NCI-H146 (cell line): ENCODE results near the gene GTF3C1.

ENCODE experiments used
- DNase-seq: peaks from one replicate; lab custom pipeline; 2025; lab: John Stamatoyannopoulos, UW

GTF3C1 gene

GRCh38 chr16:27425961-27426360 is 123.8 kb downstream of the GTF3C1 start:
- no peak for DNase-seq

- DNase-seq = no peak
These were observed 124.8 kb downstream of the GTF3C1 start for GRCh38 chr16:27424772-27425498.

GRCh38 chr16:27421961-27422740 is 127.6 kb downstream of the GTF3C1 start:
- DNase-seq = no peak

- DNase-seq = no peak
These were observed 132.6 kb downstream of the GTF3C1 start for GRCh38 chr16:27417047-27417671.

- no peak for DNase-seq
These were observed 134.8 kb downstream of the GTF3C1 start for GRCh38 chr16:27414788-27415431.

GRCh38 chr16:27413956-27414355 is 135.8 kb downstream of the GTF3C1 start:
- no peak for DNase-seq

- no peak for DNase-seq
These were observed 139.0 kb downstream of the GTF3C1 start for GRCh38 chr16:27410761-27411160.
